HCT116 (cell line): Measurements from ENCODE around the gene KLHL6. TPM values are rescaled to one million over a fixed set of nuclear protein-coding genes. Genes with fewer than 3 reads are reported as not detected.

Experiments
- ATAC-seq: fragments of 200-7000 bp; cut with Tn5 transposase; 2 replicates; pipeline ENCODE4 v1.9.1; 2020; ENCODE audit warnings: mild to moderate bottlenecking, moderate library complexity
- BruUV-seq: library from RNA; stranded (reverse); fragments of 400-500 nt; replicated peaks from 2 replicates; lab custom pipeline; 2021; lab: Mats Ljungman, UMichigan
- CTCF ChIA-PET: fragments of 300-600 bp; sonication (Branson Sonifier 250); formaldehyde crosslinking; loops from one replicate; lab custom pipeline; 2021; ENCODE audit warnings: antibody characterized with exemption; lab: Charles Lee
- POLR2A ChIA-PET: fragments of 300-600, 350-600 bp; sonication (Branson Sonifier 250); formaldehyde crosslinking; loops from one replicate; lab custom pipeline; 2021; ENCODE audit warnings: antibody characterized with exemption; lab: Charles Lee
- RAD21 ChIA-PET, 2 experiments: fragments of 300-600 bp; sonication (Branson Sonifier 250); formaldehyde crosslinking; loops; one replicate each; lab custom pipeline; 2023; ENCODE audit warnings: low total read pairs in 2 of 2; ENCODE audit not compliant: uncharacterized antibody in 2 of 2, unreplicated experiment in 2 of 2, low non-redundant PET in 1 of 2; lab: Charles Lee
- DNase-seq: peaks from one replicate; pipeline ENCODE4 v3.0.0-alpha.2; 2010; ENCODE audit warnings: low read depth, low spot score
- H2AFZ ChIP-seq: fragments of 200-600 bp; shearing (Covaris generic), sonication (generic); 2 replicates; pipeline ENCODE4 v1.6.1; 2017; ENCODE audit warnings: low read depth, mixed run types, mixed read lengths, antibody characterized with exemption, low read length; ENCODE audit not compliant: poor library complexity, severe bottlenecking
- H3K27ac ChIP-seq: 2 replicates; pipeline ENCODE4 v1.5.1; 2012; ENCODE audit warnings: low read depth, low read length
- H3K27me3 ChIP-seq: fragments of 200-600 bp; sonication (generic); 2 replicates; pipeline ENCODE4 v1.6.1; 2016; ENCODE audit warnings: mixed run types, low read length, mixed read lengths; ENCODE audit not compliant: insufficient read depth
- H3K36me3 ChIP-seq, 2 experiments: fragments of 200-500 bp in 1 of 2; fragments of 200-600 bp in 1 of 2; sonication (Bioruptor generic) in 1 of 2; sonication (generic) in 1 of 2; 2 replicates each; pipeline versions ENCODE4 v1.5.1 to v1.6.1; 2014 to 2016; ENCODE audit warnings: low read length in 2 of 2, inconsistent platforms in 1 of 2, mixed read lengths in 1 of 2, mixed run types in 1 of 2; ENCODE audit not compliant: insufficient read depth in 2 of 2, control insufficient read depth in 1 of 2
- H3K4me1 ChIP-seq, 2 experiments: fragments of 200-600 bp in 1 of 2; sonication (generic) in 1 of 2; 2 replicates each; pipeline versions ENCODE4 v1.5.1 to v1.6.1; 2012 to 2017; ENCODE audit warnings: low read length in 2 of 2, inconsistent platforms in 1 of 2, mild to moderate bottlenecking in 1 of 2, mixed read lengths in 1 of 2, mixed run types in 1 of 2, moderate library complexity in 1 of 2; ENCODE audit not compliant: insufficient read depth in 2 of 2, control insufficient read depth in 1 of 2
- H3K4me2 ChIP-seq: fragments of 200-600 bp; sonication (generic); 2 replicates; pipeline ENCODE4 v1.6.1; 2017; ENCODE audit warnings: mixed run types, low read length, mixed read lengths
- H3K4me3 ChIP-seq, 2 experiments: fragments of 200-600 bp in 1 of 2; sonication (generic) in 1 of 2; replicated peaks in 1 of 2; 2 replicates each; pipeline ENCODE4 v1.5.1; 2011 to 2016; ENCODE audit warnings: low read length in 2 of 2, control low read depth in 1 of 2, low read depth in 1 of 2, mild to moderate bottlenecking in 1 of 2, mixed read lengths in 1 of 2, mixed run types in 1 of 2
- H3K79me2 ChIP-seq: fragments of 200-600 bp; sonication (generic); 2 replicates; pipeline ENCODE4 v1.6.1; 2017; ENCODE audit warnings: mild to moderate bottlenecking, mixed run types, low read length, moderate library complexity, mixed read lengths; ENCODE audit not compliant: insufficient read depth
- H3K9ac ChIP-seq: fragments of 200-600 bp; sonication (generic); 2 replicates; pipeline ENCODE4 v1.6.1; 2016; ENCODE audit warnings: low read length, mixed read lengths
- H3K9me2 ChIP-seq: fragments of 200-600 bp; sonication (generic), shearing (Covaris generic); 2 replicates; pipeline ENCODE4 v1.6.1; 2017; ENCODE audit warnings: mixed run types, mild to moderate bottlenecking, moderate library complexity; ENCODE audit not compliant: insufficient read depth
- H3K9me3 ChIP-seq, 2 experiments: fragments of 200-500 bp in 1 of 2; fragments of 200-600 bp in 1 of 2; sonication (Bioruptor generic) in 1 of 2; sonication (generic) in 1 of 2; 2 replicates each; pipeline ENCODE4 v1.6.1; 2014 to 2017; ENCODE audit warnings: low read length in 2 of 2, mixed read lengths in 2 of 2, inconsistent platforms in 1 of 2, low read depth in 1 of 2, mild to moderate bottlenecking in 1 of 2, mixed run types in 1 of 2, moderate library complexity in 1 of 2; ENCODE audit not compliant: control insufficient read depth in 1 of 2, insufficient read depth in 1 of 2
- H4K20me1 ChIP-seq: fragments of 200-600 bp; sonication (generic), shearing (Covaris generic); 2 replicates; pipeline ENCODE4 v1.6.1; 2017; ENCODE audit warnings: mixed run types, mild to moderate bottlenecking, moderate library complexity; ENCODE audit not compliant: insufficient read depth
- ELF1 ChIP-seq: IDR thresholded peaks from 2 replicates; pipeline ENCODE4 v1.6.1; 2012; ENCODE audit warnings: low read depth, borderline replicate concordance
- EZH2 ChIP-seq: fragments of 200-600 bp; sonication (generic); IDR thresholded peaks from 2 replicates; pipeline ENCODE4 v1.6.1; 2017; ENCODE audit warnings: antibody characterized with exemption, mixed run types
- EZH2phosphoT487 ChIP-seq: fragments of 200-600 bp; IDR thresholded peaks from 2 replicates; pipeline ENCODE4 v1.6.1; 2018; ENCODE audit warnings: antibody characterized with exemption, borderline replicate concordance
- JUND ChIP-seq: IDR thresholded peaks from 2 replicates; pipeline ENCODE4 v1.6.1; 2012
- POLR2A ChIP-seq: IDR thresholded peaks from 2 replicates; pipeline ENCODE4 v1.7.0; 2011; ENCODE audit warnings: borderline replicate concordance; ENCODE audit not compliant: insufficient read depth, insufficient read length; ENCODE audit errors: extremely low read depth
- RAD21 ChIP-seq: IDR thresholded peaks from 2 replicates; pipeline ENCODE4 v1.6.1; 2012; ENCODE audit warnings: low read depth, mild to moderate bottlenecking
- SIN3A ChIP-seq: IDR thresholded peaks from 2 replicates; pipeline ENCODE4 v1.6.1; 2012; ENCODE audit warnings: low read depth
- SP1 ChIP-seq: IDR thresholded peaks from 2 replicates; pipeline ENCODE4 v1.6.1; 2012; ENCODE audit warnings: low read depth
- SRF ChIP-seq: IDR thresholded peaks from 2 replicates; pipeline ENCODE4 v1.6.1; 2012; ENCODE audit warnings: low read depth
- TCF7L2 ChIP-seq: IDR thresholded peaks from 2 replicates; pipeline ENCODE4 v1.7.0; 2011; ENCODE audit warnings: borderline replicate concordance, inconsistent platforms; ENCODE audit not compliant: insufficient read depth, insufficient read length; ENCODE audit errors: extremely low read depth
- YY1 ChIP-seq: IDR thresholded peaks from 2 replicates; pipeline ENCODE4 v1.6.1; 2011; ENCODE audit warnings: low read length, low read depth, moderate library complexity, mild to moderate bottlenecking; ENCODE audit not compliant: insufficient replicate concordance; ENCODE audit errors: extremely low read depth
- ZFX ChIP-seq: fragments of 450-650 bp; IDR thresholded peaks from 2 replicates; pipeline ENCODE4 v1.6.1; 2017
- ZNF274 ChIP-seq: fragments of 200-500 bp; sonication (Bioruptor generic); IDR thresholded peaks from 2 replicates; pipeline ENCODE4 v1.6.1; 2014; ENCODE audit warnings: mild to moderate bottlenecking, low read depth, low read length, inconsistent platforms
- intact Hi-C: fragments of 100-400 bp; cut with micrococcal nuclease; formaldehyde crosslinking; loops from 2 replicates; pipeline ENCODE4 v1.10.0; 2022
- total RNA-seq: library from RNA; stranded (reverse); gene quantifications from one replicate; pipeline ENCODE4 v1.2.1, GENCODE V29; 2021; ENCODE audit not compliant: unreplicated experiment
- TF ChIP-seq, protein P1 (sequence below): IDR thresholded peaks from 2 replicates; pipeline ENCODE4 v1.6.1; 2012
- TF ChIP-seq, protein P2 (sequence below), 3 experiments: fragments of 200-600 bp in 1 of 3; sonication (generic) in 1 of 3; IDR thresholded peaks in 2 of 3; conservative IDR thresholded peaks in 1 of 3; 2 replicates each; pipeline ENCODE4 v1.5.1; 2012 to 2017; ENCODE audit warnings: low read depth in 2 of 3, low read length in 2 of 3, antibody characterized with exemption in 1 of 3, borderline replicate concordance in 1 of 3, control low read depth in 1 of 3, mild to moderate bottlenecking in 1 of 3, mixed read lengths in 1 of 3, mixed run types in 1 of 3, moderate library complexity in 1 of 3; ENCODE audit not compliant: insufficient read depth in 1 of 3
- TF ChIP-seq, protein P3 (sequence below): IDR thresholded peaks from 2 replicates; pipeline ENCODE4 v1.6.1; 2011; ENCODE audit warnings: mild to moderate bottlenecking, low read length, moderate library complexity; ENCODE audit not compliant: insufficient replicate concordance; ENCODE audit errors: extremely low read depth

Gene KLHL6
- total RNA-seq, 1 experiment from 2014 or later: 0.15 TPM

DNA sequence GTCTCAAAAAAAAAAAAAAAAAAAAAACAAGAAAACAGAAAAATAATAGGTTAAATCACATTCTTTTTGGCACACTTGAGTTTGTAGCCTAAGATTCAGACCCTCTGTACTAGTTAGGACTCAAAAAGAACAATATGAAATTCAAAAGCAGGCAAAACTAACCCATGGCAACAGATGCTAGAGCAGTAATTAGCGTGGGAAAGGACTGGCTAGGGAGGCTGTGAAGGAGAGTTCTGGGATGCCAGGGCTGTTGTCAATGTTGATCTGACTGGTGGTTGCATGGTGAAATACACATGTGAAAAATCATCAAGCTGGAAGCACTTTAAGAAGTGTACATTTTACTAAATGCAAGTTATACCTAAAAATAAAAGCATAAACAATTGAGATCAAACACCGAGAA is 35.6 kb downstream of the KLHL6 start:
- Histone ChIP-seq H3K9me3 (no peaks in the 10 kb centered on the region), H3K9me2 (no peaks in the 10 kb centered on the region), H3K27me3 (peaks cover 13% of the 10 kb centered on the region; the same call in 1 of the 2 replicates), H3K27ac (no peak overlapping the region), H3K36me3 (no peaks in the 10 kb centered on the region), H3K4me2 (no peak overlapping the region), H3K4me3 (no peak overlapping the region), H2AFZ (no peak overlapping the region), H4K20me1 (no peaks in the 10 kb centered on the region), H3K4me1 (peaks cover 0 to 4% of the 10 kb centered on the region in 2 experiments; a peak in 1 of 4 replicates), H3K9ac (no peak overlapping the region), H3K79me2 (no peaks in the 10 kb centered on the region)
- intact Hi-C loops: no loop called here
- ATAC-seq (no peak), DNase-seq (no peak)
- BruUV-seq: no TSS peak
- ChIA-PET CTCF (no interaction called here), POLR2A (no interaction called here), RAD21 (no interaction called here)
- TF ChIP-seq ELF1 (no peak), JUND (no peak), ZFX (no peak), SRF (no peak), RAD21 (no peak), EZH2phosphoT487 (no peak)
- TF ChIP-seq, protein P1, sequence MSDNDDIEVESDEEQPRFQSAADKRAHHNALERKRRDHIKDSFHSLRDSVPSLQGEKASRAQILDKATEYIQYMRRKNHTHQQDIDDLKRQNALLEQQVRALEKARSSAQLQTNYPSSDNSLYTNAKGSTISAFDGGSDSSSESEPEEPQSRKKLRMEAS: no peak

DNA sequence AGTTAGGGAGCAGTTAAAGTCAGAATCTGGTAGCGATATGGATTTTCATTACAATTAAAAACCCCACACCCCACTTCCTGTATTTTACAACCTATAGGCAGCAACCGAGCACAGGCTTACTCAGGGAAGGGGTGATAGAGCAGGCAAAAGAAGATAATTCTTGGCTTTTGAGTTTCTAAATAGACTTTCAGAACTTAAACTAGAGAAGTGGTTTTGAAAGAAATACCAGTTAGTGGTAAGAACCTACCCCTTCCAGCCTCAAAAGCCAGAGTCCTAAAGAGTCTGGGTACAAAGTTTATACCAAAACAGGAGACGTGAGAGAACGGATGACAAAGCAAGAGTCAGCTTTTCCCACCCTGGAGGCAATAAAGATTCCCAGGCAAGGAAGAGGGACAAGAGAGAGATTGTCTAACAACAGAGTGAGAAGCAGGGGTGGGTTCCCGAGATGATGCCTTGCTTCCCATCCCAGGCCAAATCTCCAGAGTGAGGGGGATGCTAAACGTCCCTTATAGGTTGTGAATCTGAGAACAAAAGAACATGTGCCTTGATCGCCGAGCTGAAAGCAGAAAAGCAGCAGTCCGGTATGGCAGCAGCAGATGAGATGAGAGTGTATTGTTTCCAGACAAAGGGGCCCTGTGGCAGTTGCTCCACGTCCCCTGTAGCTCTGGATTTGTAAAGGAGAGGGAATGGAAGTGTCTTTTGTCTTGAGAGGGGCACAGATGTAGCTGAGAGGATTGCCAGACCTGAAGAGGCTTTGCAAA is 36.8 kb downstream of the KLHL6 start:
- H3K9ac ChIP-seq: no peak overlapping the region
- H3K27me3 ChIP-seq: peaks cover 14% of the 10 kb centered on the region; the same call in 1 of the 2 replicates
- H3K9me2 ChIP-seq: no peaks in the 10 kb centered on the region
- no peaks in the 10 kb centered on the region for H4K20me1 ChIP-seq
- no peak overlapping the region for H2AFZ ChIP-seq
- ChIA-PET CTCF (no interaction called here), POLR2A (no interaction called here), RAD21 (no interaction called here)
- no TSS peak for BruUV-seq
- H3K79me2 ChIP-seq: no peaks in the 10 kb centered on the region
- H3K36me3 ChIP-seq: no peaks in the 10 kb centered on the region
- H3K4me2 ChIP-seq: no peak overlapping the region
- DNase-seq (no peak), ATAC-seq (no peak)
- H3K27ac ChIP-seq: no peak overlapping the region
- no peak overlapping the region for H3K4me3 ChIP-seq
- no peaks in the 10 kb centered on the region for H3K4me1 ChIP-seq
- intact Hi-C loops: no loop called here
- H3K9me3 ChIP-seq: no peaks in the 10 kb centered on the region
- TF ChIP-seq TCF7L2 (no peak), POLR2A (no peak), ZNF274 (no peak), EZH2 (no peak), EZH2phosphoT487 (no peak), RAD21 (no peak), SRF (no peak), YY1 (no peak), SIN3A (no peak), SP1 (no peak), ELF1 (no peak)
- TF ChIP-seq, protein P2, sequence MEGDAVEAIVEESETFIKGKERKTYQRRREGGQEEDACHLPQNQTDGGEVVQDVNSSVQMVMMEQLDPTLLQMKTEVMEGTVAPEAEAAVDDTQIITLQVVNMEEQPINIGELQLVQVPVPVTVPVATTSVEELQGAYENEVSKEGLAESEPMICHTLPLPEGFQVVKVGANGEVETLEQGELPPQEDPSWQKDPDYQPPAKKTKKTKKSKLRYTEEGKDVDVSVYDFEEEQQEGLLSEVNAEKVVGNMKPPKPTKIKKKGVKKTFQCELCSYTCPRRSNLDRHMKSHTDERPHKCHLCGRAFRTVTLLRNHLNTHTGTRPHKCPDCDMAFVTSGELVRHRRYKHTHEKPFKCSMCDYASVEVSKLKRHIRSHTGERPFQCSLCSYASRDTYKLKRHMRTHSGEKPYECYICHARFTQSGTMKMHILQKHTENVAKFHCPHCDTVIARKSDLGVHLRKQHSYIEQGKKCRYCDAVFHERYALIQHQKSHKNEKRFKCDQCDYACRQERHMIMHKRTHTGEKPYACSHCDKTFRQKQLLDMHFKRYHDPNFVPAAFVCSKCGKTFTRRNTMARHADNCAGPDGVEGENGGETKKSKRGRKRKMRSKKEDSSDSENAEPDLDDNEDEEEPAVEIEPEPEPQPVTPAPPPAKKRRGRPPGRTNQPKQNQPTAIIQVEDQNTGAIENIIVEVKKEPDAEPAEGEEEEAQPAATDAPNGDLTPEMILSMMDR (IDR thresholded peaks at IDR 0.05 in 2 of 3, conservative IDR thresholded peaks at IDR 0.05 in 1 of 3; ENCODE audit: borderline replicate concordance in 1 of 3, insufficient read depth in 1 of 3, low read depth in 2 of 3, low read length in 2 of 3): no peak
- TF ChIP-seq, protein P3, sequence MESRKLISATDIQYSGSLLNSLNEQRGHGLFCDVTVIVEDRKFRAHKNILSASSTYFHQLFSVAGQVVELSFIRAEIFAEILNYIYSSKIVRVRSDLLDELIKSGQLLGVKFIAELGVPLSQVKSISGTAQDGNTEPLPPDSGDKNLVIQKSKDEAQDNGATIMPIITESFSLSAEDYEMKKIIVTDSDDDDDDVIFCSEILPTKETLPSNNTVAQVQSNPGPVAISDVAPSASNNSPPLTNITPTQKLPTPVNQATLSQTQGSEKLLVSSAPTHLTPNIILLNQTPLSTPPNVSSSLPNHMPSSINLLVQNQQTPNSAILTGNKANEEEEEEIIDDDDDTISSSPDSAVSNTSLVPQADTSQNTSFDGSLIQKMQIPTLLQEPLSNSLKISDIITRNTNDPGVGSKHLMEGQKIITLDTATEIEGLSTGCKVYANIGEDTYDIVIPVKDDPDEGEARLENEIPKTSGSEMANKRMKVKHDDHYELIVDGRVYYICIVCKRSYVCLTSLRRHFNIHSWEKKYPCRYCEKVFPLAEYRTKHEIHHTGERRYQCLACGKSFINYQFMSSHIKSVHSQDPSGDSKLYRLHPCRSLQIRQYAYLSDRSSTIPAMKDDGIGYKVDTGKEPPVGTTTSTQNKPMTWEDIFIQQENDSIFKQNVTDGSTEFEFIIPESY: no peak
